ENCODE measurements around the gene SERPINA12. TPM values are rescaled to one million over a fixed set of nuclear protein-coding genes. Genes with fewer than 3 reads are reported as not detected.

The SERPINA12 gene
- not detected in 2 replicates for total RNA-seq (2014; rRNA removed; shearing (Covaris generic))

- in situ Hi-C loops (cut with HindIII; ENCODE audit: low sequenced_read_pairs): no loop called here
- DNase-seq (ENCODE audit: low spot score): no peak
These were observed at the start of gene SERPINA12 for GRCh38 chr14:94509356-94509755. Gene SERPINA12, minus strand, starts transcription at chr14:94509469. Its CDS starts 11,072 bp downstream, at chr14:94498397.

- DNase-seq (ENCODE audit: low spot score): no peak
- in situ Hi-C loops (cut with HindIII; ENCODE audit: low sequenced_read_pairs): no loop called here
These were observed 49.6 kb upstream of the SERPINA12 start for GRCh38 chr14:94558842-94559241.

GRCh38 chr14:94557327-94557726, 48.1 kb upstream of the SERPINA12 start:
- DNase-seq (ENCODE audit: low spot score): no peak
- in situ Hi-C loops (cut with HindIII; ENCODE audit: low sequenced_read_pairs): no loop called here

DNA sequence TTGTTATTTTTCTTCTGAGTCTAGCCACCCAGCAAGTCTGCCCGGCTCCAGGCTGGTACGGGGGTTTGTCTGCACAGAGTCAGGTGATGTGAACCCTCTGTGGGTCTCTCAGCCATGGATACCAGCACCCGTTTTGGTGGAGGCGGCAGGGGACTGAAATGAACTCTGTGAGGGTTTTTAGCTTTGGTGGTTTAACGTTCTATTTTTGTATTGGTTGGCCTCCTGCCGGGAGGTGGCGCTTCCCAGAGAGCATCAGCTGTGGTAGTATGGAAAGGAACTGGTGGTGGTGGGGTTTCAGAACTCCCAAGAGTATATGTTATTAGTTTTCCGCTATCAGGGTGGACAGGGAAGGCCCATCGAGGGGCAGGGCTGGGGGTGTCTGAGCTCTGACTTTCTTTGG, 46.7 kb upstream of the SERPINA12 start:
- DNase-seq (ENCODE audit: low spot score): no peak
- in situ Hi-C loops (cut with HindIII; ENCODE audit: low sequenced_read_pairs): no loop called here

- no peak for DNase-seq (ENCODE audit: low spot score)
- in situ Hi-C loops (cut with HindIII; ENCODE audit: low sequenced_read_pairs): no loop called here
These were observed 40.8 kb upstream of the SERPINA12 start for GRCh38 chr14:94550041-94550440.

DNA sequence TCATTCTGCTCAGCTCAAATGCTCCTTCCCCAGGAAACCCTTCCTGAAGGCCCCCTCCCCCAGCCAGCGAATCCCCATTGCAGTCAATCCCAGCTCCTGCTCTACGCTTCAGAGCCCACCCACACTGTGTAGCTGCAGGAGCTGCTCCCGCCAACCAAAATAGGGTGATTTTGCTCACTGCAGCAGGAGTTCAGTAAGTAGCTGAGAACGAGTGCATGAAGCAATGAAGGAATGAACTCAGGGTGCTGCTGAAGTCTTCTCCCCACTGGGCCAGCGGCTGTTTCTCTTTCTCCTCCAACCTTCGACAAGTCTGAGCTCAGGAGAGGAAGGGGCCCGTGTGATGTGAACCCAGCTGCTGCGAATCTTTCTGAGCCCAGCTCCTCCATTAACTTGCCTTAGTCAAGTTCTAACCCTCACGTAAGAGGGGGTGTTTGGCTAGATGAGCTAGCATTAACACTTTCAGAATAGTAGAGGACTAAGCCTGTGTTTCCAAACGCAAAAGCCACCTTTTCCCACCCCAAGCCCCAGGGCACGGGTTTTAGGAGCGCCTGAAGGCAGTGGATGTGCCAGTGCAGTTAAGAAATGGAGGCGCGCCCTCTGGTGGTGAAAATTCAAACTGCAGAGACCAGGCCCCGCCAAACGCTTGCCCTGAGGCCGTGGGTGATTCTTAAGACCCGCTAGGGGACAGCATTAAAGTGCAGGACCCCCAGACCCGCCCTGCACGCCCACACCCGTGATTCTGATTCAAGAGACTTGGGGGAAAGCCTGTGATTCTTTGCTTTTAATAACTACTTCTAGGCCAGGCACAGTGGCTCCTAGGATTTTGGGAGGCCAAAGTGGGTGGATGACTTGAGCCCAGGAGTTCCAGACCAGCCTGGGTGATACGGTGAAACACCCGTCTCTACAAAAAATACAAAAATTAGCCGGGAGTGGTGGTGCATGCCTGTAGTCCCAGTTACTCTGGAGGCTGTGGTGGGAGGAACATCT, 40.0 kb upstream of the SERPINA12 start:
- in situ Hi-C loops (cut with HindIII; ENCODE audit: low sequenced_read_pairs): no loop called here

GRCh38 chr14:94548131-94548998, 39.1 kb upstream of the SERPINA12 start:
- in situ Hi-C loops (cut with HindIII; ENCODE audit: low sequenced_read_pairs): no loop called here
- DNase-seq (ENCODE audit: low spot score): no peak

More for the DNA sequence above, 40.0 kb upstream of the SERPINA12 start:
- DNase-seq (ENCODE audit: low spot score): peak; percentile 12

- in situ Hi-C loops (cut with HindIII; ENCODE audit: low sequenced_read_pairs): no loop called here
These were observed 38.5 kb upstream of the SERPINA12 start for GRCh38 chr14:94547726-94548125.

DNA sequence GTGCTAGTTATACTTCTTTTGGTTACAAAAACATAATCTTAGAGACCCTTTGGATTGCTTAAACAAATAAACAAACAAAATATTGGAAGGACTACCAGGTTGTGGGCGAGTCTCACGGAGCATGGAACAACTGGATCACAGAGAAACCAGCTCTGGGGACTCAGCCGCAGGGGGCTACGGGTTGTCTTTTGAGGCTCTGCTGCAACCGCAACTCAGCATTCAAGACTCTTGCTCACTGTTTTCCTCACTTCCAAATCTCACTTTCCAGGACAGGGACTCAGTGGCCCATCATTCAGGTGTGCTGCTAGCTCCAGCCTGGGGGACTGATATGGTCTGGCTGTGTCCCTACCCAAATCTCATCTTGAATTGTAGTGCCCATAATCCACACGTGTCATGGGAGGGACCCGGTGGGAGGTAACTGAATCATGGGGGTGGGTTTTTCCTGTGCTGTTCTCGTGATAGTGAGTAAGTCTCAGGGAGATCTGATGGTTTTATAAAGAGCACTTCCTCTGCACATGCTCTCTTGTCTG, 37.9 kb upstream of the SERPINA12 start:
- no peak for DNase-seq (ENCODE audit: low spot score)
- in situ Hi-C loops (cut with HindIII; ENCODE audit: low sequenced_read_pairs): no loop called here

More at GRCh38 chr14:94547726-94548125, 38.5 kb upstream of the SERPINA12 start:
- DNase-seq (ENCODE audit: low spot score): no peak

- in situ Hi-C loops (cut with HindIII; ENCODE audit: low sequenced_read_pairs): no loop called here
- DNase-seq (ENCODE audit: low spot score): no peak
These were observed 36.0 kb upstream of the SERPINA12 start for GRCh38 chr14:94545131-94545841.

- in situ Hi-C loops (cut with HindIII; ENCODE audit: low sequenced_read_pairs): no loop called here
- DNase-seq (ENCODE audit: low spot score): no peak
These were observed 35.5 kb upstream of the SERPINA12 start for GRCh38 chr14:94544726-94545125.

- in situ Hi-C loops (cut with HindIII; ENCODE audit: low sequenced_read_pairs): no loop called here
- DNase-seq (ENCODE audit: low spot score): no peak
These were observed 34.3 kb upstream of the SERPINA12 start for GRCh38 chr14:94543449-94544124.

DNA sequence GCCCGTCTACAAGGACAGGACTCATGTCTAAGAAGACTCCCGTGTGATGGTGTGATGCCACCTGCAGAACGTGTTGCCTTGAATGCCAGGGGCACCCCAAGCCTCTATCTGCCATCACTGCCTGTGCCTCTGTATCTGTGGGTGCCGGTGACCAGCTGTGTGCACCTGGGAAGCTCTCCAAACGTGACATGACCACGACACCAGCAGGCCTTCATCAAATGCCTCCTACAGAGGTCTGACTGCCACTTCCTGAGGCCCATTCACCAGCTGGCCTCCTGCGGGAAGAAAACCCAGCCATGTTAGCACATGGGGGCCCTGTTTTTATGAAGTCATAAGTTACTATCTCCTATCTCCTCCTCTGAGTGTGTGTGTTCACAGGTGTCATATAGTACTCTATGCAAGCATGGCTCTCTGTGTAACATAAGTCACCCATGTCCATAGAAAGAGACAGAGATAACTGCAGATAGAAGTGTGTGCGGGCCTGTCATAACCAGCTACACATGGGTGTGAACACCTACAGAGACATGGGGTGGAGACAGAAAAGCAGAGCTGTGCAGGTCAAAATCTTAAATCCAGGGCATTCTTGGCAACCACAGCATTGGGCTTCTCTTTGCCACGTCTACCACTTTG, 33.7 kb upstream of the SERPINA12 start:
- DNase-seq (ENCODE audit: low spot score): no peak
- in situ Hi-C loops (cut with HindIII; ENCODE audit: low sequenced_read_pairs): no loop called here

DNA sequence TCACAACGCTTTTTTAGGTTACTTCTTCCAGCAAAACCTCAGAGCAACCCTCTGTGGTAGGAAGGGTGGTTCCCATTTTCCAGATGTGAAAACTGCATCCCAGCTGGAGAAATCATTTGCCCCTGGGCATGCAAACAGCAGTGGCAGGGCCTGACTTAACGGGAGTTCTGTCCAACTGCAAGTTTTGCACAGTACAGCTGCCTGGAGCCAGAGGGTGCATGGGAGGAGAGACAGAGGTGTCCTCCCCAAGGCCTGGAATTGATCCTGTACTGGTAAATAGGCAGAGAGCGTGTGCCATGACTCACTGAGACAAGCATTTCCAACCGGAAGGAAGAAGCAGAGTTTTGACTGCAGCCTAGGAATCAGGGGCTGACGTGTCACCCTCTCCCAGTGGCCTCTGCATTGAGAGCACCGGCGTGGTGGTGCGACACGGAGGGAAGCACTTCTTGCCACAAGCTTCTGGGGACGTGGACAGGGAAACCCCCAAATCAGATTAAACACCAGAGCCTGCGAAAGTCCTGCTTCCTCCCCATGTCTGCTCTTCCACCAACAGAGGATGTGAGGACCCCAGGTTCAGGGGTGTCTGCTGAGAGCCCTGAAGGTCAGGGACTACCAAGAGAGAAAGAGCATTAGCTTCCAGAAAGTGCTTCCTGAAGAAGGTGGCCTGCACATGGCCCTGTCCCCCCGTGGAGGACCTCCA, 33.0 kb upstream of the SERPINA12 start:
- no peak for DNase-seq (ENCODE audit: low spot score)
- in situ Hi-C loops (cut with HindIII; ENCODE audit: low sequenced_read_pairs): no loop called here

DNA sequence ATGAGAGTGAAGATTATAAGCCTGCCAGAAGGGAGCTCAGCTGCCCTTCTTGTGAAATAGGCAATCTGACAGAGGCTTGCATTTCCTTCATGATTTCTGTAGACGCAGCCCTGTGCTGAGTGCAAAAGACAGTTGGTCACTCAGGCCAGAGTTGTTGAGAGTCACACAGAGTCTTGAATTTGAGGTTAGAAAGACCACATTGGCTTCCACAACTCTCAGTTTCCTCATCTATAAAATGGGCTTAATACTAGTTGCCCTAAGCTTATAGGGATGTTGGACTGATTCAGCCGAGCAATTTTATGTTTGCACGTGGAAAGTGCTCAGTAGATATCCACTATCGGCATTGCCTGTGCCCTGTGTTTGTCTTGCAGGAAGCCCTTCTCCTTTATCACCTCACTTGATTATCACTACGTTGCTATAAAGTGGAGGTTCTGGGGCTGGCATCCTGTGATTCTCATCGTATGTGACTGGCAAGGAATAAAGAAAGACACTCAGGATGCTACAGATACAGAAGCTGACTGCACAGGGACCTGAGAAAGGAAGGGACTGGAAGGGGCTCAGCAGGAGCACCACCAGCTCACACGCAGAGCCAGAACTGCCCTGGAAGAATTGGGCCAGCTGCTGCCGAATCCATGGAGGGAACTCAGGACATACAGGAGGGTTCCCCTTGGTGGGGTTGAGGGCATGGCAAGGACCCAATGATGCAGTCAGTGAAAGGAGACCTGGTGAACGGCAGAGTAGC, 32.1 kb upstream of the SERPINA12 start:
- in situ Hi-C loops (cut with HindIII; ENCODE audit: low sequenced_read_pairs): no loop called here
- no peak for DNase-seq (ENCODE audit: low spot score)

DNA sequence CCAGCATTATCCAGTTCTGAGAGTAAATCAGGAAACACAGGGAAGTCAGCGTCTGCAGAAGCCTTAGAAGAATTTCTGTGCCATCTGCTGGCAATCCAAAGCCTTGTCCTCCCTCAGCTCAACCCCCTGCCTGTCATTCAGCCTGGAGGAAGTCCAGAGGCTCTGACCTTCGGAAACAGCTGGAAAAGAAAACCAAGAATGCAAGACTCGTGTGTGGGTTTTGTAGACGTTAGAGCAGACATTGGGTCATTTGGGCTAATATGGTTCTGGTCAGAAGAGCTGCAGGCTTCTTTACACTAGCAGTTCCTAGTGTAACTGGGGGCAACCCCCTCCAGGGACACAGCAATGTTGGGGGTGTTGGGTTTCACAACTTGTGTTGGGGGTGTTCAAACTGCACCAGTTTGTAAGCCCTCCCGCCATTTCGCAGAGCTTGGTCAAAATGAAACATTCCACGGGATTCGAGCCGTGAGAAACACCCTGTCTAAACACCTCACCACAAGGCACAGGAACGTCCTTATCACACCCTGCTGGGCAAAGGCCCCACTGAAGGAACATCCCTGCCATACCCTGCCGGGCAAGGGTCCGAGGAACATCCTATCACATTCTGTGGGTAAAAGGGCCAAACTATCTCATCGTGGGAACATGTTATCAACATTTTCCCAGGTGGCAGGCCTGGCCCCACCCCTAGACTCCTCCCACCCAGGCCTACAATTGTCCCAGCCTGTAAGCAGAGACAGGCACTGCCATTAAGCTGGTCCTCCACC, 30.9 kb upstream of the SERPINA12 start:
- DNase-seq (ENCODE audit: low spot score): no peak
- in situ Hi-C loops (cut with HindIII; ENCODE audit: low sequenced_read_pairs): no loop called here
